Stomach (tissue), 4 donors: Measurements from ENCODE around the gene NRTN.
A peak's percentile ranks its signal among the peaks of the same experiment; 100 is the strongest.

Experiments
- EP300 ChIP-seq: sonication (generic); formaldehyde crosslinking; IDR thresholded peaks from one replicate; pipeline ENCODE4 v1.6.1; 2017; ENCODE audit warnings: antibody characterized with exemption
- POLR2A ChIP-seq, 4 donors: fragments of 450-650 bp; IDR thresholded peaks; one replicate each; pipeline ENCODE4 v1.6.1; 2016; ENCODE audit warnings: antibody characterized with exemption in 4 of 4, control low read depth in 2 of 4, mild to moderate bottlenecking in 1 of 4, moderate library complexity in 1 of 4
- TF ChIP-seq, protein P1 (sequence below), 7 experiments: fragments of 450-650 bp in 4 of 7; fragments of 200-600 bp in 3 of 7; sonication (generic) in 3 of 7; IDR thresholded peaks; one replicate each; pipeline ENCODE4 v1.5.1; 2016 to 2019; ENCODE audit warnings: antibody characterized with exemption in 7 of 7, control low read depth in 2 of 7, mild to moderate bottlenecking in 1 of 7

DNA sequence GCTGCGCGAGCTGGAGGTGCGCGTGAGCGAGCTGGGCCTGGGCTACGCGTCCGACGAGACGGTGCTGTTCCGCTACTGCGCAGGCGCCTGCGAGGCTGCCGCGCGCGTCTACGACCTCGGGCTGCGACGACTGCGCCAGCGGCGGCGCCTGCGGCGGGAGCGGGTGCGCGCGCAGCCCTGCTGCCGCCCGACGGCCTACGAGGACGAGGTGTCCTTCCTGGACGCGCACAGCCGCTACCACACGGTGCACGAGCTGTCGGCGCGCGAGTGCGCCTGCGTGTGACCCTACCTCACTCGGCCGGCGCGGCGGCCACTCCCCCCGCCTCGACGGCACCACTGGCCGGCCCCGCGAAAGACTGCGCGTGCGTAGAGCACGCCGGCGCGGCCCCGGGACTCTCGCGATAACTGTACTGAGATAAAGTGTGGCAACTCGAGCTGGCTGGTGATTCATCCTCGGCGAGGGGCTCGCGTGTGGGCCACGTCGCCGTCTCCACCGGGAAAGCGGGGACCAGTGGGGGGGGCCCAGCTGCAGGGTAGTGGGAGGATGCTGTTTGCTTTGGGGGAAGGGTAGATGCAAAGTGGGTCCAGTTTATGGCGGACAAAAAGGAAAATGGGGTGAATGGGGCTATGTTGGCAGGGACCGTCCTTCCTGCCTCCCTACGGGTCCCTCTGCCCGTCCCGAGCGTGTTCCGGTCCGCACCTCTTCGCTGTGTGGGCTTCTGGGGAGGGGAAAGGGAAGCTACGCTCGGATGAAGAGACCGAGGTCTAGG is 23.2 kb downstream of the NRTN start:
- TF ChIP-seq, protein P1, sequence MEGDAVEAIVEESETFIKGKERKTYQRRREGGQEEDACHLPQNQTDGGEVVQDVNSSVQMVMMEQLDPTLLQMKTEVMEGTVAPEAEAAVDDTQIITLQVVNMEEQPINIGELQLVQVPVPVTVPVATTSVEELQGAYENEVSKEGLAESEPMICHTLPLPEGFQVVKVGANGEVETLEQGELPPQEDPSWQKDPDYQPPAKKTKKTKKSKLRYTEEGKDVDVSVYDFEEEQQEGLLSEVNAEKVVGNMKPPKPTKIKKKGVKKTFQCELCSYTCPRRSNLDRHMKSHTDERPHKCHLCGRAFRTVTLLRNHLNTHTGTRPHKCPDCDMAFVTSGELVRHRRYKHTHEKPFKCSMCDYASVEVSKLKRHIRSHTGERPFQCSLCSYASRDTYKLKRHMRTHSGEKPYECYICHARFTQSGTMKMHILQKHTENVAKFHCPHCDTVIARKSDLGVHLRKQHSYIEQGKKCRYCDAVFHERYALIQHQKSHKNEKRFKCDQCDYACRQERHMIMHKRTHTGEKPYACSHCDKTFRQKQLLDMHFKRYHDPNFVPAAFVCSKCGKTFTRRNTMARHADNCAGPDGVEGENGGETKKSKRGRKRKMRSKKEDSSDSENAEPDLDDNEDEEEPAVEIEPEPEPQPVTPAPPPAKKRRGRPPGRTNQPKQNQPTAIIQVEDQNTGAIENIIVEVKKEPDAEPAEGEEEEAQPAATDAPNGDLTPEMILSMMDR (IDR thresholded peaks at IDR 0.05) = no peak
- peak in 2 of 4 donors; percentile 62 to 90 for TF ChIP-seq POLR2A (IDR thresholded peaks at IDR 0.05)
- no peak for TF ChIP-seq EP300
